Neural crest cell (in vitro differentiated cells): Measurements from ENCODE around the gene OR2T10. TPM values are rescaled to one million over a fixed set of nuclear protein-coding genes. Genes with fewer than 3 reads are reported as not detected.
"Not testable (repeated sequence)": the region's sequence is repeated elsewhere in the genome, so short reads cannot be mapped to it uniquely, and the experiment has no call there.

Source experiments
- DNase-seq: peaks from one replicate; pipeline ENCODE4 v3.0.0; 2021; ENCODE audit warnings: low read depth, mixed read lengths, low spot score
- H3K27ac Mint-ChIP-seq: one replicate; pipeline ENCODE4 v1.8.0; 2021; ENCODE audit warnings: mild to moderate bottlenecking, mixed read lengths; ENCODE audit not compliant: unreplicated experiment
- H3K27me3 Mint-ChIP-seq: 2 replicates; pipeline ENCODE4 v1.8.0; 2021; ENCODE audit warnings: low read depth, mild to moderate bottlenecking, mixed read lengths
- H3K36me3 Mint-ChIP-seq: 2 replicates; pipeline ENCODE4 v1.8.0; 2021; ENCODE audit warnings: low read depth, mild to moderate bottlenecking, mixed read lengths
- H3K4me1 Mint-ChIP-seq: 2 replicates; pipeline ENCODE4 v1.8.0; 2021; ENCODE audit warnings: mixed read lengths
- H3K4me3 Mint-ChIP-seq: one replicate; pipeline ENCODE4 v1.8.0; 2021; ENCODE audit warnings: mild to moderate bottlenecking, mixed read lengths
- H3K9me3 Mint-ChIP-seq: 2 replicates; pipeline ENCODE4 v1.8.0; 2021; ENCODE audit warnings: mixed read lengths
- total RNA-seq: library from RNA; stranded (reverse); gene quantifications from 2 replicates; pipeline ENCODE4 v1.2.1, GENCODE V29; 2021

OR2T10 gene
- total RNA-seq, 1 donor from 2014 or later, result not detected

DNA sequence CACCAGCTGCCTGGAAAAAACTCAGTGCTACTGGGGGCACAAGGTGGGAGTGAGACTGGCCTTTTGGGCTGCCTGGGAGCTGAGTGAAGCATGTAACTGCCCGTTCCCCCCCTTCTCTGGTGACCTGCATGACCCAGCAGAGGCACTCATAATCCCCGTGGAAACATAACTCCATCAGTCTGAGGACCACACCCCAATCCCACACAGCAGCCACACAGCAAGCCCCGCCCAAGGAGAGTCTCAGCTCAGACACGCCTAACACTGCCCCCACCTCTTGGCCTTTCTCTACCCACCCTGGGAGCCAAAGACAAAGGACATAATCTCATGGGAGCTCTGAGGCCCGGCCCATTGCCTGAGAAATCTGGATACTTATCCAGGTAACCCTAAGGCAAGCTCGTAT, 46.5 kb downstream of the OR2T10 start:
- H3K9me3 Mint-ChIP-seq, H3K36me3 Mint-ChIP-seq, H3K27me3 Mint-ChIP-seq, DNase-seq, H3K4me1 Mint-ChIP-seq, H3K27ac Mint-ChIP-seq, H3K4me3 Mint-ChIP-seq: not testable (repeated sequence)

DNA sequence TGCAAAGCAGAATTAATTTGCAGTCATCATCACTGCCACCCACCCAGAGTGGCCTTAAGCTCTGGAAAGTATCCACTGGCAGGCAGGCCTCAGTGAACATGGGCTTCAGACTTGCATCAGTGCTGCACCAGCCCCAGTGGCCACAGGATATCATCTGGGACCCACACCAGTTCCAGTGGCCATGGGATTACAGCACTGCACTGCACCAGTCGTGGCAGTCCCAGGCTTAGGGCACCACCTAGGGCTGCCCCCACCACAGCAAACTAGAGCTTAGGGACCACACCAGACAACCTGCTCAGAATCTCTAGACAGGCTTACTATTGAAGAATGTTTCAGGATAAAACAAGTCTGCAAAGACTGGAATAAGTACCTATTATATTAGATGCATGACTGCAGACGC, 50.1 kb downstream of the OR2T10 start:
- H3K9me3 Mint-ChIP-seq, H3K4me1 Mint-ChIP-seq: not testable (repeated sequence)

More for the DNA sequence above, 50.1 kb downstream of the OR2T10 start:
- DNase-seq, H3K36me3 Mint-ChIP-seq, H3K27ac Mint-ChIP-seq, H3K27me3 Mint-ChIP-seq, H3K4me3 Mint-ChIP-seq: not testable (repeated sequence)

Other genes with a start within 250 kb of the OR2T10 start
- not detected in 2 replicates for gene OR14C36, start 248.9 kb downstream of the OR2T10 start, total RNA-seq
- gene OR2T4, start 236.0 kb downstream of the OR2T10 start, total RNA-seq, result not detected in 2 replicates
- gene OR2T6, start 222.0 kb downstream of the OR2T10 start, total RNA-seq, result not detected in 2 replicates
- not detected in 2 replicates for gene OR2T1, start 194.7 kb downstream of the OR2T10 start, total RNA-seq
- not detected in 2 replicates for gene OR2T2, start 152.1 kb downstream of the OR2T10 start, total RNA-seq
- not detected in 2 replicates for gene OR2T3, start 124.3 kb downstream of the OR2T10 start, total RNA-seq
- gene OR2T5, start 109.1 kb downstream of the OR2T10 start, total RNA-seq, result not detected in 2 replicates
- not detected in 2 replicates for gene OR2G6, start 89.6 kb downstream of the OR2T10 start, total RNA-seq
- gene OR2T29, start 34.9 kb downstream of the OR2T10 start, total RNA-seq, result not detected in 2 replicates
- gene OR2T34, start 22.9 kb downstream of the OR2T10 start, total RNA-seq, result not detected in 2 replicates
- not detected in 2 replicates for gene OR2T11, start 37.4 kb upstream of the OR2T10 start, total RNA-seq
- gene OR2T35, start 47.6 kb upstream of the OR2T10 start, total RNA-seq, result not detected in 2 replicates
- not detected in 2 replicates for gene OR2T27, start 57.8 kb upstream of the OR2T10 start, total RNA-seq
- not detected in 2 replicates for gene OR14I1, start 105.1 kb upstream of the OR2T10 start, total RNA-seq
- not detected in 2 replicates for gene LYPD8, start 158.1 kb upstream of the OR2T10 start, total RNA-seq
- gene SH3BP5L, start 228.2 kb upstream of the OR2T10 start, total RNA-seq, result 26.9 and 28.9 TPM in 2 replicates
- 44.4 and 46.8 TPM in 2 replicates for gene ZNF672, start 240.5 kb upstream of the OR2T10 start, total RNA-seq